ENCODE measurements around the gene CTSC. TPM values are rescaled to one million over a fixed set of nuclear protein-coding genes. Genes with fewer than 3 reads are reported as not detected.

CTSC gene
- total and polyA plus RNA-seq, 9 donors: 20.3 to 257 (median 29.2) TPM

GRCh38 chr11:88358040-88358431 lies 20.5 kb upstream of the CTSC start:
- no peaks in the 10 kb centered on the region for H3K4me1 ChIP-seq (ENCODE audit: insufficient read depth)
- no peaks in the 10 kb centered on the region for H3K27me3 ChIP-seq
- TF ChIP-seq EP300 (IDR thresholded peaks at IDR 0.05) (no peak), POLR2A (IDR thresholded peaks at IDR 0.05) (no peak), CTCF (IDR thresholded peaks at IDR 0.05) (no peak)
- 69 to 76% (median 70%) methylated on average over 2 of the region's 2 CpGs for WGBS, 3 donors
- no peak overlapping the region for H3K27ac ChIP-seq
- no peaks in the 10 kb centered on the region for H3K36me3 ChIP-seq
- H3K4me3 ChIP-seq: no peak overlapping the region
- no peak for DNase-seq
- no peaks in the 10 kb centered on the region for H3K9me3 ChIP-seq
- intact Hi-C loops (cut with DNase I): no loop called here

GRCh38 chr11:88357323-88358039 lies 19.9 kb upstream of the CTSC start:
- no peak for DNase-seq
- Histone ChIP-seq H3K36me3 (no peaks in the 10 kb centered on the region), H3K4me1 (ENCODE audit: insufficient read depth) (no peaks in the 10 kb centered on the region), H3K27ac (no peak overlapping the region), H3K27me3 (no peaks in the 10 kb centered on the region), H3K9me3 (no peaks in the 10 kb centered on the region), H3K4me3 (no peak overlapping the region)
- WGBS, 3 donors: 48 to 64% (median 62%) methylated on average over 3 of the region's 3 CpGs
- TF ChIP-seq POLR2A (IDR thresholded peaks at IDR 0.05) (no peak), CTCF (IDR thresholded peaks at IDR 0.05) (no peak), EP300 (IDR thresholded peaks at IDR 0.05) (no peak)
- intact Hi-C loops (cut with DNase I): no loop called here

GRCh38 chr11:88355887-88356286 lies 18.4 kb upstream of the CTSC start:
- H3K27ac ChIP-seq: no peak overlapping the region
- intact Hi-C loops (cut with DNase I): no loop called here
- H3K9me3 ChIP-seq: no peaks in the 10 kb centered on the region
- no peak for TF ChIP-seq EP300 (IDR thresholded peaks at IDR 0.05)
- TF ChIP-seq CTCF (IDR thresholded peaks at IDR 0.05): no peak
- no peak for TF ChIP-seq POLR2A (IDR thresholded peaks at IDR 0.05)
- H3K4me1 ChIP-seq (ENCODE audit: insufficient read depth): no peaks in the 10 kb centered on the region
- H3K27me3 ChIP-seq: no peaks in the 10 kb centered on the region
- DNase-seq: no peak
- 62 to 75% (median 64%) methylated on average over 2 of the region's 2 CpGs for WGBS, 3 donors
- no peaks in the 10 kb centered on the region for H3K36me3 ChIP-seq
- H3K4me3 ChIP-seq: no peak overlapping the region

- Histone ChIP-seq H3K27ac (no peak overlapping the region), H3K36me3 (no peaks in the 10 kb centered on the region), H3K4me1 (ENCODE audit: insufficient read depth) (no peaks in the 10 kb centered on the region), H3K9me3 (no peaks in the 10 kb centered on the region), H3K4me3 (no peak overlapping the region), H3K27me3 (no peaks in the 10 kb centered on the region)
- intact Hi-C loops (cut with DNase I): no loop called here
- no peak for DNase-seq
- WGBS, 3 donors: 89 to 94% (median 93%) methylated on average over 2 of the region's 2 CpGs
- TF ChIP-seq EP300 (IDR thresholded peaks at IDR 0.05) (no peak), POLR2A (IDR thresholded peaks at IDR 0.05) (no peak), CTCF (IDR thresholded peaks at IDR 0.05) (no peak)
Observed at GRCh38 chr11:88354912-88355311, 17.4 kb upstream of the CTSC start.

All from ovary (tissue), 9 donors.